Measurements from ENCODE around the gene SAP130.

SAP130 gene

DNA sequence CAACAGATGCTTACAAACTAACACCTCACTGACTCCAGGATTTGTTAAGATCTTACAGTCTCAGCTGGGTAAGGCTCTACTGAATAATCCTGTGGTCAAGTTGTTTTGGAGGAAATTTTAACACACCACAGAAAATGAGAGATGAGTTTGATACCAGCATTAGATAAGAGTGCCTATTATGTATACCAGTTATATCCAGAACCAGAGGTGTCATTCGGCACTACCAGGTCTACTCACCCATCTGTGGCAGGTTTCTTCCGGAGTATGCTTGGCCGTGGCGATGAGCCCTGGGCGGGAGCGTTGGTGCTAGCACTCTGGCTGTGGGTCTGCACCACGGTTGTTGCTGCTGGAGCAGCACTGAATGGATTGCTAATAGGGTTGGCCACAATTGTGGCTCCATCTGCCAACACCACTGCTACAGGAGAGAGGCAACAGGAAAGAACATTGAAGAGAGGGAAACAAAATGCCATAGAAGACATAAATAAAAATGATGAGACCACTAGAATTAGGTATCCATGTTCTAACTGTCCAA, 41.2 kb downstream of the SAP130 start:
- DNase-seq (ENCODE audit: extremely low read depth, insufficient read length), result no peak
- no peaks in the 10 kb centered on the region for H3K27me3 ChIP-seq (replicated peaks; ENCODE audit: control insufficient read depth, insufficient read depth, low read length)
- TF ChIP-seq, protein P1, sequence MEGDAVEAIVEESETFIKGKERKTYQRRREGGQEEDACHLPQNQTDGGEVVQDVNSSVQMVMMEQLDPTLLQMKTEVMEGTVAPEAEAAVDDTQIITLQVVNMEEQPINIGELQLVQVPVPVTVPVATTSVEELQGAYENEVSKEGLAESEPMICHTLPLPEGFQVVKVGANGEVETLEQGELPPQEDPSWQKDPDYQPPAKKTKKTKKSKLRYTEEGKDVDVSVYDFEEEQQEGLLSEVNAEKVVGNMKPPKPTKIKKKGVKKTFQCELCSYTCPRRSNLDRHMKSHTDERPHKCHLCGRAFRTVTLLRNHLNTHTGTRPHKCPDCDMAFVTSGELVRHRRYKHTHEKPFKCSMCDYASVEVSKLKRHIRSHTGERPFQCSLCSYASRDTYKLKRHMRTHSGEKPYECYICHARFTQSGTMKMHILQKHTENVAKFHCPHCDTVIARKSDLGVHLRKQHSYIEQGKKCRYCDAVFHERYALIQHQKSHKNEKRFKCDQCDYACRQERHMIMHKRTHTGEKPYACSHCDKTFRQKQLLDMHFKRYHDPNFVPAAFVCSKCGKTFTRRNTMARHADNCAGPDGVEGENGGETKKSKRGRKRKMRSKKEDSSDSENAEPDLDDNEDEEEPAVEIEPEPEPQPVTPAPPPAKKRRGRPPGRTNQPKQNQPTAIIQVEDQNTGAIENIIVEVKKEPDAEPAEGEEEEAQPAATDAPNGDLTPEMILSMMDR (IDR thresholded peaks at IDR 0.05; ENCODE audit: insufficient read depth, low read length, poor library complexity, severe bottlenecking), result no peak
- H3K4me3 ChIP-seq (replicated peaks; ENCODE audit: low read depth, low read length), result no peak overlapping the region
- peaks cover 15% of the 10 kb centered on the region for H3K36me3 ChIP-seq (ENCODE audit: control insufficient read depth, insufficient read depth, low read length)

DNA sequence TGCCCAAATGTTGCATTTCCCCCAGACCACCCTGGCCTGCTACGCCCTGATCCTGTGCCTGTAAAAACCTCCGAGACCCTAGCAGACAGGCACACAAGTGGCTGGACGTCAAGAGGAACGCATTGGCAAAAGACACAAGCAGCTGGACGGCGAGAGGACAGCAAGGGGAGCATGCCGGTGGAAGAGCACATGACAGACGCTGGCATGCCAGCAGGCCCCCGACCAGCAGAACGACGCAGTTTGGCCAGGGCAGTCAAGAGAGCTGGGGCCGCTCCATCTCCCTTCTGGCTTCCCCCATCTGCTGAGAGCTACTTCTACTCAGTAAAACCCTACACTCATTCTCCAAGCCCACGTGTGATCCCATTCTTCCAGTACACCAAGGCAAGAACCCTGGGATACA, 42.1 kb downstream of the SAP130 start:
- Histone ChIP-seq H3K27me3 (replicated peaks; ENCODE audit: control insufficient read depth, insufficient read depth, low read length) (no peaks in the 10 kb centered on the region), H3K36me3 (ENCODE audit: control insufficient read depth, insufficient read depth, low read length) (peaks cover 15% of the 10 kb centered on the region), H3K4me3 (replicated peaks; ENCODE audit: low read depth, low read length) (no peak overlapping the region)
- DNase-seq (ENCODE audit: extremely low read depth, insufficient read length), result no peak
- TF ChIP-seq, protein P1 (IDR thresholded peaks at IDR 0.05; ENCODE audit: insufficient read depth, low read length, poor library complexity, severe bottlenecking), result no peak

DNA sequence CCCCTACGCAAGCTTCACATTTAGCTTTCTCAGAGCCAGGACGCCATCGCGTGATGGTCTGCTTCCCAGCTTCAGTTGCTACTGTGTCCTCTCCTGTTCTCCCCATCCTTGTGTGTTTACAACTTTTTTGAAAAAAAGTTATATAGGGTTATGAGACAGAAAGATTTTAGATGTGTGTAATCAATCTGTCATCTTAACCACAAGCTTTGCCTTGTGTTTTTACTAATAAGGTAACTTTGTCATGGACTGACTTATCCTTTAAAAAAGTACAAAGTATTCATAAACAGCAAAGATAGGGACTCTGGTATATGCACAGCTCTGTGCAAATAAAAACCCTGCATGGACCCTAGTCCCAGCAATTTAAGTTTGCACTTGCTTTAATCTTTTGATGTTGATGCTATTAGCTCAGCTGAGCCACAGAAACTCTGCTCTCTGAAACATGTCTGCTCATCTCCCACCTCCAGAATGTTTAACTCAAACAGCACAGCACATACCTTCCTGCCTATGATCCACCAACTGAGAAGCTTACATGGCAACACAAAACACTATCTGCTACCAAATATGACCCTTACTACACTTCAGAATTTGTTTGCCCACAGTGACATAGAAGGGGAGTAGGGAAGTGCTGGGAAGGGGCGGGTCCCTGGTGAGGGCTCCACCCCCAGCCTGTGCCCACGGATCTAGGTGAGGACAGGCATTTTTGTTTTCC, 42.7 kb downstream of the SAP130 start:
- H3K36me3 ChIP-seq (ENCODE audit: control insufficient read depth, insufficient read depth, low read length), result peaks cover 15% of the 10 kb centered on the region
- TF ChIP-seq, protein P1 (IDR thresholded peaks at IDR 0.05; ENCODE audit: insufficient read depth, low read length, poor library complexity, severe bottlenecking), result no peak
- DNase-seq (ENCODE audit: extremely low read depth, insufficient read length), result no peak
- H3K4me3 ChIP-seq (replicated peaks; ENCODE audit: low read depth, low read length), result no peak overlapping the region
- no peaks in the 10 kb centered on the region for H3K27me3 ChIP-seq (replicated peaks; ENCODE audit: control insufficient read depth, insufficient read depth, low read length)

DNA sequence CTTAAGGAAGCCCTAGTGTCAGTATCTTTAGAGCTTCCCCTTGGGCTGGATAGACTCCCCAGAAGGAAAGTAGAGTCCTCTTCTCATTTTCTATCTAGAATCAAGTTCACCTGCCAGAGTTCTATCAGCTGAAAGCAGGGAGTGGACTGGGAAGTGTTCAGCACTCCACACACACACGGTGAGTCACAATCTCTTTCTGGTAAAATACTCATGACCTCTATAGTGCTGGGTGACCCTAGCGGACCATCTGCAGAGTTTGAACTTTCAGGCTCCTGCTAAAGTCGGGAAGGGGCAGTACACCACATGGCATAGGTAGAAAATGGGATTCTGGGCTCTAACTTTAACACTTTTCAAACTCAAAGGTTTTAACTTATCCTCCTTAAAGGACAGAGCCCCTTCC, 43.3 kb downstream of the SAP130 start:
- Histone ChIP-seq H3K36me3 (ENCODE audit: control insufficient read depth, insufficient read depth, low read length) (peaks cover 14% of the 10 kb centered on the region), H3K4me3 (replicated peaks; ENCODE audit: low read depth, low read length) (no peak overlapping the region), H3K27me3 (replicated peaks; ENCODE audit: control insufficient read depth, insufficient read depth, low read length) (no peaks in the 10 kb centered on the region)
- DNase-seq (ENCODE audit: extremely low read depth, insufficient read length), result no peak
- TF ChIP-seq, protein P1 (IDR thresholded peaks at IDR 0.05; ENCODE audit: insufficient read depth, low read length, poor library complexity, severe bottlenecking), result no peak

DNA sequence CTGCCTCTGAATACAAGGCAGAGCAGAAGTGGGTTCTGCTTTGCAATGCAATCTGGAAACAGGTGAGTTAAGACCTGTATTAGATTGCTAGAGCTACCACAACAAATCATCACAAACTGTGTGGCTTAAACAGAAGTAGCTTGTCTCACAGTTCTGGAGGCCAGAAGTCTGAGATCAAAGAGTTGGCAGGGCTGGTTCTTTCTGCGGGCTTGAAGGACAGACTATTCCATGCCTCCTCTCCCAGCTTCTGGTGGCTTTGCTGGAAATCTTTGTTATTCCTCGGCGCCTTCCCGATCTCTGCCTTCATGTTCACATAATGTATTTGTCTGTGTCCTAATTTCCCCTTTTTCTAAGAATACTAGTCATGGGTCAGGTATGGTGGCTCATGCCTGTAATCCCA, 58.4 kb downstream of the SAP130 start:
- TF ChIP-seq, protein P1 (IDR thresholded peaks at IDR 0.05; ENCODE audit: insufficient read depth, low read length, poor library complexity, severe bottlenecking), result no peak
- Histone ChIP-seq H3K36me3 (ENCODE audit: control insufficient read depth, insufficient read depth, low read length) (no peaks in the 10 kb centered on the region; the same call in 1 of the 2 replicates), H3K27me3 (replicated peaks; ENCODE audit: control insufficient read depth, insufficient read depth, low read length) (no peaks in the 10 kb centered on the region), H3K4me3 (replicated peaks; ENCODE audit: low read depth, low read length) (no peak overlapping the region)
- no peak for DNase-seq (ENCODE audit: extremely low read depth, insufficient read length)
